DND-41 (cell line): ENCODE data around the gene ZNF184.
"Not testable (repeated sequence)": the region's sequence is repeated elsewhere in the genome, so short reads cannot be mapped to it uniquely, and the experiment has no call there.

Source experiments
- ATAC-seq: fragments of 200-7000 bp; cut with Tn5 transposase; 3 replicates; pipeline ENCODE4 v1.9.1; 2021; ENCODE audit warnings: low read depth; ENCODE audit not compliant: insufficient read depth
- DNase-seq: peaks from one replicate; pipeline ENCODE4 v3.0.0-alpha.2; 2020
- H2AFZ ChIP-seq: 2 replicates; pipeline ENCODE4 v1.6.0; 2012; ENCODE audit warnings: low read depth, low read length
- H3K27ac ChIP-seq: 2 replicates; pipeline ENCODE4 v1.5.1; 2012; ENCODE audit warnings: low read length, inconsistent platforms
- H3K27me3 ChIP-seq: fragments of 200-600 bp; sonication (generic); 2 replicates; pipeline ENCODE4 v1.6.0; 2012; ENCODE audit warnings: low read length, mild to moderate bottlenecking, inconsistent platforms; ENCODE audit not compliant: insufficient read depth, poor library complexity
- H3K36me3 ChIP-seq: 2 replicates; pipeline ENCODE4 v1.5.1; 2012; ENCODE audit warnings: low read length, inconsistent platforms; ENCODE audit not compliant: insufficient read depth
- H3K4me1 ChIP-seq: 2 replicates; pipeline ENCODE4 v1.5.1; 2012; ENCODE audit warnings: mild to moderate bottlenecking, low read length; ENCODE audit not compliant: insufficient read depth
- H3K4me2 ChIP-seq: 2 replicates; pipeline ENCODE4 v1.6.0; 2012; ENCODE audit warnings: mild to moderate bottlenecking, moderate library complexity, low read length, inconsistent platforms; ENCODE audit not compliant: insufficient read depth
- H3K4me3 ChIP-seq, 2 experiments: fragments of 200-600 bp in 1 of 2; shearing (Covaris generic) in 1 of 2; 2 replicates each; pipeline ENCODE4 v1.5.1; 2012 to 2016; ENCODE audit warnings: inconsistent platforms in 2 of 2, low read length in 2 of 2, mild to moderate bottlenecking in 2 of 2, low read depth in 1 of 2, moderate library complexity in 1 of 2
- H3K79me2 ChIP-seq: 2 replicates; pipeline ENCODE4 v1.6.0; 2012; ENCODE audit warnings: low read length, inconsistent platforms; ENCODE audit not compliant: insufficient read depth
- H3K9ac ChIP-seq: 2 replicates; pipeline ENCODE4 v1.6.0; 2012; ENCODE audit warnings: low read depth, mild to moderate bottlenecking, inconsistent platforms, low read length, moderate library complexity
- H3K9me3 ChIP-seq: 2 replicates; pipeline ENCODE4 v1.5.1; 2012; ENCODE audit warnings: low read length, moderate library complexity, mild to moderate bottlenecking, inconsistent platforms; ENCODE audit not compliant: insufficient read depth, severe bottlenecking
- H4K20me1 ChIP-seq: 2 replicates; pipeline ENCODE4 v1.6.0; 2012; ENCODE audit warnings: low read length; ENCODE audit not compliant: insufficient read depth
- CTCF ChIP-seq: IDR thresholded peaks from 2 replicates; pipeline ENCODE4 v1.5.1; 2012; ENCODE audit warnings: borderline replicate concordance, low read length, moderate library complexity, mild to moderate bottlenecking; ENCODE audit not compliant: poor library complexity, severe bottlenecking; ENCODE audit errors: extremely low read depth
- EZH2 ChIP-seq: IDR thresholded peaks from 3 replicates; pipeline ENCODE4 v1.6.1; 2012; ENCODE audit warnings: borderline replicate concordance, low read depth, mild to moderate bottlenecking, moderate library complexity, low read length, inconsistent platforms; ENCODE audit not compliant: severe bottlenecking

The ZNF184 gene

GRCh38 chr6:27428966-27429365 is 43.9 kb downstream of the ZNF184 start:
- Histone ChIP-seq H3K9me3 (no peaks in the 10 kb centered on the region), H3K36me3 (no peaks in the 10 kb centered on the region), H4K20me1 (no peaks in the 10 kb centered on the region), H3K27me3 (no peaks in the 10 kb centered on the region), H3K4me3 (no peak overlapping the region), H3K4me1 (0 out of 2 replicates have a peak, but pooled peaks cover 3% of the 10 kb centered on the region), H3K27ac (no peak overlapping the region), H3K9ac (no peak overlapping the region), H2AFZ (no peak overlapping the region), H3K4me2 (no peak overlapping the region), H3K79me2 (no peaks in the 10 kb centered on the region)
- ATAC-seq (0 out of 3 replicates have a peak, but pooled peaks have one; percentile 33), DNase-seq (no peak)
- no peak for TF ChIP-seq CTCF
- no peak for TF ChIP-seq EZH2

GRCh38 chr6:27428502-27428901 is 44.4 kb downstream of the ZNF184 start:
- Histone ChIP-seq H3K9me3 (no peaks in the 10 kb centered on the region), H3K4me1 (0 out of 2 replicates have a peak, but pooled peaks cover 7% of the 10 kb centered on the region), H3K36me3 (no peaks in the 10 kb centered on the region), H3K4me3 (no peak overlapping the region), H3K27me3 (no peaks in the 10 kb centered on the region), H3K79me2 (no peaks in the 10 kb centered on the region), H4K20me1 (no peaks in the 10 kb centered on the region), H2AFZ (no peak overlapping the region), H3K4me2 (no peak overlapping the region), H3K9ac (no peak overlapping the region), H3K27ac (no peak overlapping the region)
- TF ChIP-seq EZH2 (no peak), CTCF (no peak)
- no peak for DNase-seq
- ATAC-seq: no peak

- Histone ChIP-seq H4K20me1 (no peaks in the 10 kb centered on the region), H3K36me3 (no peaks in the 10 kb centered on the region), H3K27me3 (no peaks in the 10 kb centered on the region), H3K27ac (no peak overlapping the region), H2AFZ (no peak overlapping the region), H3K9ac (no peak overlapping the region), H3K4me1 (0 out of 2 replicates have a peak, but pooled peaks cover 7% of the 10 kb centered on the region), H3K9me3 (no peaks in the 10 kb centered on the region), H3K4me2 (no peak overlapping the region), H3K4me3 (no peak overlapping the region), H3K79me2 (no peaks in the 10 kb centered on the region)
- TF ChIP-seq EZH2: no peak
- TF ChIP-seq CTCF: no peak
- DNase-seq (no peak), ATAC-seq (no peak)
These were observed 46.8 kb downstream of the ZNF184 start for GRCh38 chr6:27426045-27426620.

GRCh38 chr6:27424851-27425250 is 48.1 kb downstream of the ZNF184 start:
- H3K27ac ChIP-seq, H3K9me3 ChIP-seq, DNase-seq, H2AFZ ChIP-seq, H3K4me2 ChIP-seq, H3K9ac ChIP-seq, H3K79me2 ChIP-seq, H3K4me3 ChIP-seq, ATAC-seq, H3K27me3 ChIP-seq, H3K36me3 ChIP-seq, H4K20me1 ChIP-seq, H3K4me1 ChIP-seq: not testable (repeated sequence)
